ENCODE measurements around the gene ARFRP1.

Gene ARFRP1

DNA sequence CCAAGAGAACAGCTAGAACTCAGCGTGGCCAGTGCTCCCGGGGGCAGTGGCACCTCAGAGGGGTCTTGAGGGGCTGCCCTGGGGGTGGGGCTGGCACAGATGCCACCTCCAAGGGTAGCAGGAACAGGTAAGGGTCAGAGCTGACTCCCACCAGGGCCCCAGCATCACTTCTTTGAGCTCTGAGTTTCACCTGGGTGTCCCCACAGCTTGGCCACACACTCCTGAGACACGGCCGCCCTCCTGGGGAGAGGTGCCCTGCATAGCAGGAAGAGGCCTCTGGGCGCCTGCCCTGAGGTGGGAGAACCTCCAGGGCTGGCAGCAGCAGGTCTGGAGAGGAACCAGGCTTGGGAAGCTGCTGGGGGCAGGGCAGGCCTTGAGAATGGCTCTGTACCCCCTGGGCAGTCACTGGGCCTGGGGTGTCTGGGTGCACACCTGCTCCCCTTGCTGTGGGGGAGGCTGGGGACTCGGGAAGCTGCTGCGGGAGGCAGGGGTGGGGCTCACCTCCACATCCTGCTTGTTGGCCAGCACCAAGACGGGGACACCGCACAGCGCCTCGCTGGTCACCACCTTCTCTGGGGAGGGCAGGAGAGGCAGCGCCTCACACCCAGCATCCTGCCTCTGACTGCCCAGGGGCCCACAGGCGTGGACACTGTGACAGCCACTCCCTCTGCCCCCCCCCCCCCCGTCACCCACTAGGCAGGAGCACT lies 6.3 kb downstream of the ARFRP1 start:
- FAIRE-seq: no peak

DNA sequence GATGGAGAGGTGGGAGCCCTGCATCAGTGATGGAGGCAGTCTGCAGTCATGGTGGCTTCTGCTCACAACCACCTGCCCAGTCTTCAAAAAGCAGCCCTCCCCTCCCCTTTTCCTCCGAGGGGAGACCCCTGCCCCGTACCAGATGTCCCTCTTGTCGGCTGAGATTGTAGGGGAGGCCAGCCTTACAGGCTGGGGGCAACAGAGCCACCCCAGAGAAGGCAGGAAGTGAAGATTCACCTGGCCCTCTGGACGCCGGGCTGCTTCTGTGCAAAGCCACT lies 6.8 kb downstream of the ARFRP1 start:
- FAIRE-seq: no peak

DNA sequence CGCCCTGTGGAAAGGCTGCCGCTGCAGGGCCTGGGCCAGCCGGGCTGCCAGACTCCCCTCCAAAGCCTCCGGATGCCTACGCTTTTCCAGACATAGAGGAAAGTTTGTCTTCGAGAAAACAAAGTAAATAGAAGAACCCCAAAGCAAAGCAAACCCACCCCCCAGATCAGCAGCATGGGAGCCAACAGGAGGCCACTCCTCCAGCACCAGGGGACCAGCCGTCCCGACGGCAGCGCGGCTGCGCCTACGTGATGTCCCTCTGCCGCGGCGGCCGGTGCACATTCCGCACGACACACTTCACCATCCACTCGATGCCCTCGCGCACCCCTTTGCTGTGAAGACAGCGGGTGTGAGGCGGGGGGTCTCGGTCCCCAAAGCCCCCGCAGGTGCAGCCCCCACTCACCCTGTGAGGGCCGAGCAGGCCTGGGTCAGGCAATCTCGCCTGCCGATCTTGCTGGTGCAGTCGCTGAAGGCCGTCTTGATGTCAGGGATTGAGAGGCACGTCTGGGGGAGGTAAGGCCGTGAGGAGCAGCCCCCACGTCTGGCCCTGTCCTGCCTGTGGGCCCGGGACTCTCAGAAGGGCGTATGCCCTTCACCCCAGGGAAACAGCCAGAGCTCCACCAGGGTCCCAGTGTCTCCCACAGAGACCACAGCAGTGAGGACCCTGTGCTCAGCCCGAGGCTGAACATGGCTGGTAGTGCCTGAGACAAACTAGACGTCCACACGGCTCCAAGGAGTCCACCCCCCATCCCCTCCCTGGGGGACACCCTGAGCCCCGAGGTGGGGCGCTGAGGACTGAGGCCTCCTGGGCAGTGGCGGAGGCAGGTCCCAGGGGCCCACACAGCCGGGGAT lies 7.4 kb downstream of the ARFRP1 start:
- no peak for FAIRE-seq

DNA sequence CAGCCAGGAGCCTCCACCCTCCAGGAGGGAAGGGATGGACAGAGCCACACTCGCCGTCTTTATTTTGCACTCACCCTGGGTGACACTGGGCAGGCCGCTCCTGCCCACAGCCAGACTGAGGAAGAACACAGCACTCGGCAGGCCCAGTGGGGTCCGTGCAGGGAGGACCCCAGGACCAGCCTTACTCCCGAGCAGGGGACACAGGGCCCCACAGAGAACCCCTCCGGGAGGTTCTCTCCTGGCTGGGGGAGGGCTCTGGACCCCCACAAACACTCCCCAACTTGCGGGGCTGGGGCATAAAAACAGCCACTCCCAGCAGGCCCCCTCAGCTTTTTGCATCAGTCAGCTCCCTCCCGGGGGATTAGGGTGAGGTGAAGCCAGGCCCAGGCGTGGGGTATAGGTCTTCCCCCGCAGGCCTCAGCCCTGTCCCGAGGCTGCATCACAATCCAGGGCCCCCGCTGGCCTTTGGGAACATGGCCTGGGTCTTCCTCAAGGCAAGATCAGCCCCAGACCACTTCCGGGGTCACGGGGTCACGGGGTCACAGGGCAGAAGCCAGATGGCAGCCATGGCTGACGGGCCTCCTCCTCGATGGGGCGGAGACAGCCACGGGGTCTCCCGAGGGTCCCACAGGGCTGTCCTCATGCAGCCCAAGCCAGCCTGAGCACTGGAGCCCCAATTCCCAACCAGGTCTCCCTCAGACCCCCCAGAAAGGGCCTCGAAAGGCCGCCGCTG lies 8.1 kb downstream of the ARFRP1 start:
- no peak for FAIRE-seq

DNA sequence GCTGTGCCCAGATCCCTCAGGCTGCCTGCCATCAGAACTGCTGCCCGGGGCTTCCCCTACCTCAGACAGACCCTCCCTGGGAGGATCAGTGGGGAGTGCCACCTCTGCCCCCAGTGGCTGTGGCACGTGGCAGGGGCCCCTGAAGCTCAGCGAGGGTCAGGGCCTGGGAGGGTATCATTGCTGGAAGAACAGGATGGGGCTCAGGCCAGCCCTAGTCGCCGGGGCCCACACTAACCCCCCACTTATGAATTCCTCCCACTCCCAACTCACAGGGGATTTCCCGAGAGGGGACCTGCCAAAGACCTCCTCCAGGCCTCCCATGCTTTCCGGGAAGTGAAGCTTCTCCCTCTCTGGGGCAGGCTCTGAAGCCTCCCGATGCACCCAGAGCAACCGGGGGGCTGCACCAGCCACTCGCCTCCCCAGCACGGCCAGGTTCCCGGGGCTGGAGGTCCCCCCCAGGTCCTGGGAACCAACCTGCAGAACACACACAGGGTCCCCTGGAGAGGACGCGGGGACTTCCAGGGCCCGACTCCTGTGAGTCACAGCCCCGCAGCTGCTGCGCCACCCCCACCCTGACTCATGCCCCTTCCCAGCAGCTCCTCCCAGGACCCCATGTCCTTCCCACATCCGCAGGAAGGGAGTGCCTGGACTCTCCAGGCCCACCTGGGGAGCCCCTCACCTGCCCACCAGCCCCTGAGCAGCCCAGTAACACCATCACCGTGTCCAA lies 8.9 kb downstream of the ARFRP1 start:
- no peak for FAIRE-seq

DNA sequence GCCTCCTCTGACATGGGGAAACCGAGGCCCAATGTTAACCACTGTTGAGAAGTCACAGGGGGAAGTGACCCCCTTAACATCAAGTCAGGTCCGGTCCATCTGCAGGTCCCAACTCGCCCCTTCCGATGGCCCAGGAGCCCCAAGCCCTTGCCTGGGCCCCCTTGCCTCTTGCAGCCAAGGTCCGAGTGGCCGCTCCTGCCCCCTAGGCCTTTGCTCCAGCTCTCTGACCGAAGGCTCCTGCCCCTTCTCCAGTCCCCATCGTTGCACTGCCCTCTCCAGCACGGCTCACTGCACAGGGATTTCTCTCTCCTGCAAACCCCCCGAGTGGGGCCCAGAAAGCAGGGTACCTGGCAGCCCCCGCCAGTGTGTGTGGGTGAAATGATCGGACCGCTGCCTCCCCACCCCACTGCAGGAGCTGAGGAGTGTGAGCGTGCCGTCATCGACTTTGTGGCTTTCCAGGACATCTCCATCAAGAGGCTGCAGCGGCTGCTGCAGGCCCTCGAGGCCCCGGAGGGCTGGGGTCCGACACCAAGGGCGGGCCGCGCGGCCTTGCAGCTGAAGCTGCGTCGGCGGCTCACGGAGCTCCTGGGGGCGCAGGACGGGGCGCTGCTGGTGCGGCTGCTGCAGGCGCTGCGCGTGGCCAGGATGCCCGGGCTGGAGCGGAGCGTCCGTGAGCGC lies 9.8 kb downstream of the ARFRP1 start:
- no peak for FAIRE-seq

DNA sequence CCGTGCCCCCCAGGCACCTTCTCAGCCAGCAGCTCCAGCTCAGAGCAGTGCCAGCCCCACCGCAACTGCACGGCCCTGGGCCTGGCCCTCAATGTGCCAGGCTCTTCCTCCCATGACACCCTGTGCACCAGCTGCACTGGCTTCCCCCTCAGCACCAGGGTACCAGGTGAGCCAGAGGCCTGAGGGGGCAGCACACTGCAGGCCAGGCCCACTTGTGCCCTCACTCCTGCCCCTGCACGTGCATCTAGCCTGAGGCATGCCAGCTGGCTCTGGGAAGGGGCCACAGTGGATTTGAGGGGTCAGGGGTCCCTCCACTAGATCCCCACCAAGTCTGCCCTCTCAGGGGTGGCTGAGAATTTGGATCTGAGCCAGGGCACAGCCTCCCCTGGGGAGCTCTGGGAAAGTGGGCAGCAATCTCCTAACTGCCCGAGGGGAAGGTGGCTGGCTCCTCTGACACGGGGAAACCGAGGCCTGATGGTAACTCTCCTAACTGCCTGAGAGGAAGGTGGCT lies 10.4 kb downstream of the ARFRP1 start:
- FAIRE-seq: no peak

DNA sequence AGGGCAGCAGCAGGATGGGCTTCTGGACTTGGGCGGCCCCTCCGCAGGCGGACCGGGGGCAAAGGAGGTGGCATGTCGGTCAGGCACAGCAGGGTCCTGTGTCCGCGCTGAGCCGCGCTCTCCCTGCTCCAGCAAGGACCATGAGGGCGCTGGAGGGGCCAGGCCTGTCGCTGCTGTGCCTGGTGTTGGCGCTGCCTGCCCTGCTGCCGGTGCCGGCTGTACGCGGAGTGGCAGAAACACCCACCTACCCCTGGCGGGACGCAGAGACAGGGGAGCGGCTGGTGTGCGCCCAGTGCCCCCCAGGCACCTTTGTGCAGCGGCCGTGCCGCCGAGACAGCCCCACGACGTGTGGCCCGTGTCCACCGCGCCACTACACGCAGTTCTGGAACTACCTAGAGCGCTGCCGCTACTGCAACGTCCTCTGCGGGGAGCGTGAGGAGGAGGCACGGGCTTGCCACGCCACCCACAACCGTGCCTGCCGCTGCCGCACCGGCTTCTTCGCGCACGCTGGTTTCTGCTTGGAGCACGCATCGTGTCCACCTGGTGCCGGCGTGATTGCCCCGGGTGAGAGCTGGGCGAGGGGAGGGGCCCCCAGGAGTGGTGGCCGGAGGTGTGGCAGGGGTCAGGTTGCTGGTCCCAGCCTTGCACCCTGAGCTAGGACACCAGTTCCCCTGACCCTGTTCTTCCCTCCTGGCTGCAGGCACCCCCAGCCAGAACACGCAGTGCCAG lies 11.0 kb downstream of the ARFRP1 start, which contains the start of gene TNFRSF6B:
Gene TNFRSF6B (plus strand): TSS at position 25 of the 729 bp plus-strand sequence. CDS start 116 bp downstream, at position 141.
- no peak for FAIRE-seq

DNA sequence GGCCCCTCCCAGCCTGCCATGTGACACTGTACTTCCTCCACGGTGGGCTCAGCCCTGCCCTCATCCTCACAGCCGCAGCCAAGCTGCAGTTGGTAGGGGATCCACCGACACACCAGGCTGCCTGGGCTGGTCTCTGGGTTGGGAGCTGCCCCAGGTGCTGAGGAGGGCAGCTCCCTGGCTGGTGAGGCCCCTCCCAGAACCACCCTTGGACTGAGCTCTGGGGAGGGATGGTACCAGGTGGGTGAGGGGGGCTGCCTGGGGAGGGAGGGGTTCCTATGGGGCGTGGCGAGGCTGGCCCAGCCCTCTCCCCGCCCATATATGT lies 11.5 kb downstream of the ARFRP1 start:
- no peak for FAIRE-seq

DNA sequence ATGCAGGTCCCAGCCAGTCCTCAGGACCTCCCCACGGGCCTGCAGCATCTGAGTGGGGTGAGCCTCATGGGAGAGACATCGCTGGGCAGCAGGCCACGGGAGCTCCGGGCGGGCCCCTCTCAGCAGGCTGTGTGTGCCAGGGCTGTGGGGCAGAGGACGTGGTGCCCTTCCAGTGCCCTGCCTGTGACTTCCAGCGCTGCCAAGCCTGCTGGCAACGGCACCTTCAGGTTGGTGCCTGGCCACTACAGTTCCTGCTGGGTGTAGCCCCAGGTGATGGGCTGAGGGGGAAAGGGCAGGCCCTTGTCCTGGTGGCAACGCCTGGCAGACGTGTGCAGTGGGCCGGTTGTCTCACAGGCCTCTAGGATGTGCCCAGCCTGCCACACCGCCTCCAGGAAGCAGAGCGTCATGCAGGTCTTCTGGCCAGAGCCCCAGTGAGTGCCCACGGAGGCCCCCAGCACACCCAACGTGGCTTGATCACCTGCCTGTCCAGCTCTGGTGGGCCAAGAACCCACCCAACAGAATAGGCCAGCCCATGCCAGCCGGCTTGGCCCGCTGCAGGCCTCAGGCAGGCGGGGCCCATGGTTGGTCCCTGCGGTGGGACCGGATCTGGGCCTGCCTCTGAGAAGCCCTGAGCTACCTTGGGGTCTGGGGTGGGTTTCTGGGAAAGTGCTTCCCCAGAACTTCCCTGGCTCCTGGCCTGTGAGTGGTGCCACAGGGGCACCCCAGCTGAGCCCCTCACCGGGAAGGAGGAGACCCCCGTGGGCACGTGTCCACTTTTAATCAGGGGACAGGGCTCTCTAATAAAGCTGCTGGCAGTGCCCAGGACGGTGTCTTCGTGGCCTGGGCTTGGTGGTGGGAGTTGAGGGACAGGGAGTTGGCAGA lies 12.1 kb downstream of the ARFRP1 start:
- no peak for FAIRE-seq

DNA sequence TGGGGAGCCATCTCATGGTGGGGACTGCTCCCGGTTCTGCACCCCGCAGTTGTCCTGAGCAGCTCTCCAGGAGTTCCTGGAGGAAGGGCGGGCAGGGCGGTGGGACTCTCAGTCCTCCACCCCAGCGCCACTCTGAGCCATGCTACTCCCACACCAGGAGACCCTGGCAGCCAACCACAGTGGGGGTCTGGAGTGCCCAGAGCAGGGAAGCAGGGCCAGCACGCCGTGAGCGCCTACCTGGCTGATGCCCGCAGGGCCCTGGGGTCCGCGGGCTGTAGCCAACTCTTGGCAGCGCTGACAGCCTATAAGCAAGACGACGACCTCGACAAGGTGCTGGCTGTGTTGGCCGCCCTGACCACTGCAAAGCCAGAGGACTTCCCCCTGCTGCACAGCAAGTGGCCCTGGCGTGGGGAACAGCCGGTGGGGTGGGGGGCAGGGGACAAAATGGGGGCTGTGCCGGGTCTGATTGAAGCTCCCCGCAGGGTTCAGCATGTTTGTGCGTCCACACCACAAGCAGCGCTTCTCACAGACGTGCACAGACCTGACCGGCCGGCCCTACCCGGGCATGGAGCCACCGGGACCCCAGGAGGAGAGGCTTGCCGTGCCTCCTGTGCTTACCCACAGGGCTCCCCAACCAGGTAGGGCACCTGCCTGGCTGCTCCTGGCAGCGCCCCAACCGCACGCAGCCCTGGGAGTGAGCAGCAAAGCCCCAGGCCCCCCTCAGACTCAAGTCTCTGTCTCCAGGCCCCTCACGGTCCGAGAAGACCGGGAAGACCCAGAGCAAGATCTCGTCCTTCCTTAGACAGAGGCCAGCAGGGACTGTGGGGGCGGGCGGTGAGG lies 13.0 kb downstream of the ARFRP1 start:
- no peak for FAIRE-seq

DNA sequence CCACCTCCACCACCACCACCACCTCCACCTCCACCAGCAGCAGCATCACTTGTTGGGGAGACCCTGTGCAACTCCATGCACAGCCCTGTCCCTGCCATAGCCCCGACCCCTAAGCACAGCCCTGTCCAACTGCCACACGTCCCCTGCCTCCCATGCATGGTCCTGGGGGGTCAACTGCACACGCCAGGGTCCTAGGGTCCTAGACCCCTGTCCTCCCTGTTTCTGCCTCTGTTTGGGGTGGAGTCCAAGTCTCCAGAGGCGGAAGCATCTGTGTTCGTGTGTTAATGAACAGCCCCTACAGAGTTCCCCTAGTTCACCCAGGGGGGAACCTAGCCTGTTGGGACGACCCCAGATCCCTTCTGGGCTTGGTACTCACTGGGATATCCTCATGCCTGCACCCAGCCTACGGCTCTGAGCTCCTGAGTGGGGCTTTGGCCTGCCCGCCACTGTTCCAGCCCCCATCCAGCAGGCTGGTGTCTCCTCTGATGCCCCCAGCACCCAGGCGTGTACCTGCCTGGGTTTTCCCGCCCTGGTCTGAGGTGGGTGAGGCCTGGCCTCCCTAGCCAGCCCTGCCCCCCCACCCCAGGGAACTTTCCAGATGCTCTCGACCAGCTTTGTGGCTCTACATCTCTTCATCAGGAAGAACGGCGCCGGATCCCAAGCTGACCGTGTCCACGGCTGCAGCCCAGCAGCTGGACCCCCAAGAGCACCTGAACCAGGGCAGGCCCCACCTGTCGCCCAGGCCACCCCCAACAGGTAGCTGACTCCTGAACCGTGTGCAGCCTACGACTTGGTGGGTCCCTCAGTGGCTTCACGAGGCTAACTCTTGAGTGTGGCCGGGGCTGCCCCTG lies 13.8 kb downstream of the ARFRP1 start:
- no peak for FAIRE-seq

DNA sequence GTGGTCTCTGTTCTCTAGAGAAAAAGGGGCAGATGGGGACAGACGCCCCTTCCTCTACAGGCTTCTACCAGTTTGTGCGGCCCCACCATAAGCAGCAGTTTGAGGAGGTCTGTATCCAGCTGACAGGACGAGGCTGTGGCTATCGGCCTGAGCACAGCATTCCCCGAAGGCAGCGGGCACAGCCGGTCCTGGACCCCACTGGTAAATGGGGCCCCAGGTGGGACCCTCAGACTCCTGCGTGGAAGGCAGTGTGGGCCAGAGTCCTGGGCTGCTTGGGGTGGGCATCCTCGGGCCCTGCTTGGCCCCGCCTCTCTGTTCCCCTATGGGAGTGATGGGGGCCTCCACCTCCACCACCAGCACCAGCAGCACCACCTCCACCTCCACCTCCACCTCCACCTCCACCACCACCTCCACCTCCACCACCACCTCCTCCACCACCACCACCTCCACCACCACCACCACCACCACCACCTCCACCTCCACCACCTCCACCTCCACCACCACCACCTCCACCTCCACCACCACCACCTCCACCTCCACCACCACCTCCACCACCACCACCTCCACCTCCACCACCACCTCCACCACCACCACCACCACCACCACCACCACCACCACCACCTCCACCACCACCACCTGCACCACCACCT lies 14.6 kb downstream of the ARFRP1 start:
- FAIRE-seq: no peak

DNA sequence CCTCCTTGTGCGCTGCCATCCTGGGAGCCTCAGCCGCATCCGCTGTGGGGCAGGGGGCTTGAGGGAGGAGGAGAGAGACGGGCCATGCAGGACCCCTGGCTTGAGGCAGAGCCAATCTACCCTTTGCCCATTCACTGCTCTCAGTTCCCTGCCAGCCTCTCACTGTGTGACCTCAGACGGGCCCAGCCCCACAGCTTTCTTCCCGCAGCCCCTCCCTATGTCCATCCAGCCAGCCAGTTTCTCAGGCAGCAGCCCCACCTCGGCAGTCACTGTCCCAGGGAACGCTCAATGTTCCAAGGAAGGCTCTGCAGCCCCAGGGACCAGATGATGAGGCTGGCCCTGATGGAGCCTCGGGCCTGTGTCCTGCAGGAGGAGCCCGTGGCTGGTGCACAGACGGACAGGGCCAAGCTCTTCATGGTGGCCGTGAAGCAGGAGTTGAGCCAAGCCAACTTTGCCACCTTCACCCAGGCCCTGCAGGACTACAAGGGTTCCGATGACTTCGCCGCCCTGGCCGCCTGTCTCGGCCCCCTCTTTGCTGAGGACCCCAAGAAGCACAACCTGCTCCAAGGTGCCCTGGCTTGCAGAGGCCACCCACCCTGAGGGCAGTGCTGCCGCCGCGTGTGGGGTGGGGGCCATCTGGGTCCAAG lies 15.2 kb downstream of the ARFRP1 start:
- FAIRE-seq: no peak

DNA sequence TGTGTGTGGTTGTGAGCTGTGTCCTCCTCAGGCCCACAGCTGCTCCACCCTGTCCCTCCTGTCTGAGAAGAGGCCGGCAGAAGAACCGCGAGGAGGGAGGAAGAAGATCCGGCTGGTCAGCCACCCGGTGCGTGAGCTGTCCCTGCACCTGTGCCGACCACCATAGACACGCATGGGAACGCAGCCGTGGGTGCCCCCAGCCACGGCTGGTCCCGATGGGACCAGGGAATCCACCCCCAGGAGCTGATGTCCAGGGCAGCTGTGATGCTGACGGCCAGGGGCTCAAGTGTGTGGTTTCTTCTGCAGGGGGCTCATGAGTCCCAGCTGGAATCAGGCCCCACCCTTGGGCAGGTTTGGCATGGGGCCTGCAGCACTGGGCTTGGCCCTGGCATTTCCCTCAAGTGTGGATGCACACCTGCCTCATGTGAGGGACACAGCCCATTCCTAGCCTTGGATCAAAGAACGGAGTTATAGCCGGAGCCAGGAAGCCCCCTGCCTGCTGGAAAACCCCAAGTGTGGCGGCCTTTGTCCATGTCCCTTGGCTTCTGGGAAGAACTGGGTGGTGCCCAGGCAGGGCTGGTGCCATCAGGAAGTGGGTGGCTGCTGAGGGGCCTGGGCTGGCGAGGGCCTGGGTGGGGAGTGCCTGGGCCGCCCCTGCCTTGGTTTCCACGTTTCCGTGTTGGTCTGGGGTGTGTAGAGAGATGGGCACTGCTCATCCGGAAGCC lies 15.9 kb downstream of the ARFRP1 start:
- no peak for FAIRE-seq

DNA sequence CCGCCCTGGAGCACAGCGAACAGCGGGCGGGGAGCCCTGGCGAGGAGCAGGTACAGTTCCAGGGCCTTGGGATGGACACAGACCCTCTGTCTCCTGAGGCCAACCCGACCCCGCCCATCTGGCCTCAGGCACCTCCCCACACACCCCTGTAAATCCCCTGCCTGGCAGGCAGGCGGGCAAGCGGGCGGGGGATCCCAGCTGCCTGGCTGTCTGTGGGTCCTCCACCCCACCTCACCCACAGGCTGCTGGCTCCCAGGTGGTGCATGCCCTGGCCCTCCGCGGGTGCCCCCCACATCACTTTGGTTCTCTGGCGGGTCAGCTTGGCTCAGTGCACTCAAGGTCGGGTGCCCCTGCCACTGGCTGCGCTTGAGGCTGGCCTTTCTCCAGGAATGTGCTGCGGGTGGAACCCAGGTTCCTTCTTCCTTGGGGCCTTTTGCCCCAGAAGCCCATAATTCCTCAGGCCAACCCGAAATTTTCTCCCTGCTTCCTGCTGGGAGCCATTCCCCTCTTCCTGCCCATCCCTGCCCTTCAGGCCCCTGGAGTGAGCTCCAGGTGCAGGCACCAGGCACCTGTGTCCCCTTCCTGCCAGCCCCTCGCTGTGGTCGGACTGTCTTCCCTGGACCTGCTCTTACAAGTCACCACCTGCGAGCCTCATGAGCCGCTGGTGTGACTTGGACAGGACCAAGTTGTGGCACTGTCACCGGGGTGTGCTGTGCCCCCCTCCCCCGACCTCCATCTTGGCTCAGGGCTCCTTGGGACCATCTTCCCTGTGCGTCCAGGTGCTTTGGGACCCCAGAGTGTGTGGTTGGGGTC lies 16.7 kb downstream of the ARFRP1 start:
- FAIRE-seq: no peak

Measured in TTC549 (cell line).